8988T (cell line): ENCODE measurements around the gene IGIP.

Experiments used
- DNase-seq: peaks from one replicate; pipeline ENCODE4 v3.0.0; 2011

Gene IGIP

DNA sequence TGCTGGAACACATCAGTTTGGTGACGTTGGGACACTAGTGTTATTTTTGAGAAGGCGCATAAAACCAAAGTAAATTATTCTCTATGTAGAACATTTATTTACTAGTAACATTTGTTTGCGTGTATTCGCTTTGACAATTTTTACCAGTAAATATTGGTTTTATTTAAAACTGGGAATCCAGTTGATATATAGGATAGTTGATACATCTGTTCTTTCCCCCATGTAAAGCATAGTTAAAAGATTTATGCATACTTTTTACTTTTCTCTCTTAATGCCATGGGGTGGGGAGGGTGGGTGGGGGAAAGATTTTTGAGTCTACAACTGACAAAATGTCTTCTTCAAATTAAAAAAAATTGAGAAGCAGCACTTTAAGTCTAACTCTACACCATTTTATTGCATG is at the start of gene IGIP:
IGIP (plus strand) TSS at position 301 of the 400 bp plus-strand sequence. CDS start 2,540 bp downstream, outside the sequence.
- no peak for DNase-seq

DNA sequence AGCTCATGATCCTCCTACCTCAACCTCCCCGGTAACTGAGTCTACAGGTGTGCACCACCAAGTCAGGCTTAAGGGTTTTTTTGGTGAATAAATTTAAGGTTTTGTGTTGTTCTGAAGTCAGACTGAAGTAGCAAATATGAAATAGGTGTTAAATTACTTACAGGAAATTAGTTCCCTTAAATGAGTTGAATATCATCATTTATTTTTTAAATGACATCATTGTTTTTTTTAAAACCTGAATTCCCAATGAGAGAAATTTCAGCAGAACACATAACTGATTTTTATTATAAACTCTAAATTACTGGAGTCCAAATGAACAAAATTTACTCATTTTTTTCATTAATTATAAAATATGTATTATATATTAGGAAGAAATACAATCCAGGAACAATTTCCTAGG is 49.6 kb upstream of the IGIP start:
- no peak for DNase-seq

DNA sequence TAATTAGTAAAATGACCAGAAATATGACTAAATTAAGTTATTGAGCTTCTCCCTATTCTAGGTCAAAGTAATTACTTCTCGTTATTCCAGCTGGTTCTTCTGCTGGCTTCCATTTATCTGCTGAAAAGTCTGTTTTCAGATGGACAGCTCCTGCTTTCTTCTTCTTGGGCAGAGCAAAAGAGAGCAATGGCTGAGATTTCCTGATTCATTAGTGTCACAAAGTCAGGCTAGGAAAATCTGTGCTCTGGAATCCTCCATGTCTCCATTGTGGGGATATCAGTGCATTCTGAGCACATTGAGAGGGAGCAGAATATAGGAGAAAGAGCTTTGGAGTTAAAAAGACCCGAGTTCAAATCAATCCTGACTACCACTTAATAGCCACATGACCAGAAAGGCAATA is 48.9 kb upstream of the IGIP start:
- DNase-seq = no peak

- no peak for DNase-seq
Measured at GRCh38 chr5:140083120-140083519, 42.6 kb upstream of the IGIP start.

DNA sequence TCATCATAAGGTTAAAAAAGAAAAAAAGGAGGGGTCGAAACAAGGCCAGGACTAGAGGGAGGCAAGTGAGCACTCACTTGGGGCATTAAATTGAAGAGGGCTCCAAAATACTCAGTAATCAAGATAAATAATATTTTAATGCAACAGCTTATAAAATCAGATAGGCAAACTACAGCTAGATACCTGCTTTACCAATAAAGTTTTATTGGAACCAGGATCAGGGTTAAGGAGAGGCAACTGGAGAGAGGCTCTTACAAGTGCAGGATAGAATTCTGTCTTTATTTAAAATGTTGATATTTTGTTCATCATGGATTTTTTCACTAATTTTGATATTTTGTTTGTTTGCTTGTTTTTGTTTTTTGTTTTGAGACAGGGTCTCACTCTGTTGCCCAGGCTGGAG is 42.1 kb upstream of the IGIP start:
- DNase-seq = no peak

DNA sequence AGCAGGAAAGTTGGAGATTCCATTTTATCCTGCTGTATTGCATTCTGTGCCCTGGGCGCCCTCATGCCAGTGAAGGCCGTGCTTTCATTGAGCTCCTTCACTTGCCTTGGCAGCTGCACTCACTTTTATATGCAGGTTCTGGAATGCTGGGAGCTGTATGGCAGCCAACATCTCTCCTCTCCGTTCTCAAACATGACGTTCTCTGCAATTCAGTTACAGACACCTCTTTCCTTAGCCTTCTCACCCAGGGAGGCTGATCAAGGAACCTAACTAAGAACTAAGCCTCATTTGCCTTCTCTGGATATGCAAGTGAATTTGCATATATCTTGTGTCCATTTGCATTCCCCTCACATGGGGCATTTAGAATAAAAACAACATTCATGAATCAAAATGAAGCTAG is 41.2 kb upstream of the IGIP start:
- DNase-seq = no peak

DNA sequence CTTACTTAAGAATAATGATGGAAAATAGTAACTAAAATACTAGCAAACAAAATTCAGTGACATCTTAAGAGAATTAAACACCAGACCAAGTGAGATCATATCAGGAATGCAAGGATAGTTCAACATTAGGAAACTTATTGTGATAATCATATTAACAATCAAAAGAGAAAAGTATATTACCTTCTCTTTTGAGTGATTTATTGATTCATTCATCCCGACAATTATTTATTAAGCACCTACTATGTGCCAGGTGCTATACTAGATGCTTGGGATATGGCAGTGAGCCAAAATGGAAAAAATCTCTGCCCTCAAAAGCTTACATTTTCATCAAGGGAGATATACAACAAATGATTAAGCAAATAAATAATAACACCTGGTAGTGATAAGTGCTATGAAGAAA is 35.5 kb upstream of the IGIP start:
- no peak for DNase-seq

DNA sequence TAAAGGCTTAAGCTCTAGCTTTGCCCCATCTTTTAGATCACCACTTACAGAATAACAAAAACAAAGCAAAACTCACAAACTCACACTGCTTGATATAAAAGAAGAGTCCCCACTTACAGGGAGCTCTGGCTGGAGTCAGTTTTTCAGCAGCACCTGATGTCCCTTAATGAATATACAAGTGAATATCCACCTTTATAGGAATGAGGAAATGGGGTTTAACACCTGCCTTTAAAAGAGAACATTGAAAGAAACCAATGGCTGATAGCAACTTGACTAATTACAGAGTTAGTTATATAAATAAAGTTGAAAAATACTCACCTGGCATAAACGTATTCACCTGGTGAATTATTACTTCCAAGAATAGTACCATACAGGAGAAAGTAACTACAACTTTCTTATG is 32.6 kb upstream of the IGIP start:
- no peak for DNase-seq

- DNase-seq = no peak
Measured at GRCh38 chr5:140093866-140094265, 31.9 kb upstream of the IGIP start.

GRCh38 chr5:140094889-140095288 is 30.8 kb upstream of the IGIP start:
- DNase-seq = no peak

DNA sequence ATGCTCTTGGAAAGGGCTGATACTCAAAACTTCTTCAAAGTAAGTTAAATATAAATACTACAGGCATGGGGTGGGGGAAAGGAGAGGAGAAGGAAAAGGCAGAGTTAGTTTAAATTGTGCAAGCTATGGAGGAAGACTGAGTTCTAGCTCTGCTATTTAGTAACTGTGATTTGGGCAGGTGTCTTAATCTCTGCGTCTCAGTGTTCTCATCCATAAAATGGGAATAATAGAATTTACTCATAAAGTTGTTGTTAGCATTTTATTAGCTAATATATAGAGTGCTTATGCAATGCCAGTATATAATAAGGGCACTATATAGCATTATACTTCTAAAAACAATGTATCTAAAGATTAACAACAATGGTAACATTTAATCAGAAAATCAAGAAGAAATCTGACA is 24.6 kb upstream of the IGIP start:
- DNase-seq = no peak

- no peak for DNase-seq
Measured at GRCh38 chr5:140103154-140103553, 22.6 kb upstream of the IGIP start.

- no peak for DNase-seq
Measured at GRCh38 chr5:140104100-140104499, 21.6 kb upstream of the IGIP start.

DNA sequence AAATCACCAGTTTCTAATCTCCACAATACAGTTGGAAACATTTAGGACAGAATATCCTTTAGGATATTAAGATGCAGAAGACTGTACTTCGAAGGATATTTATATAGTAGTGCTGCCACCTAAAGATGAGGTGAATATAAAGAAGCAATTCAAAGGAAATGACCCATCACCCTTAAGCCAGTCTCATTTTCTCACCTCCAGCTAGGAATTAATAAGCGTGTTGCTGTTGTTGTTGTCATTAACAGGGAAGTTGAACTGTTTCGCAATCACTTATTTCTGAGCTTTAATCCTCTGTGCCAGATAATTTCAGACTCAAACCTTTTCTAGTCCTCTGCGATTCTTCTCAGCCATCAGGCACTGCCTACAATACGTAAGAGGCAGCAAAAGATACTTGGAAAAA is 19.6 kb upstream of the IGIP start:
- no peak for DNase-seq

GRCh38 chr5:140106805-140107311 is 18.9 kb upstream of the IGIP start:
- DNase-seq = no peak

DNA sequence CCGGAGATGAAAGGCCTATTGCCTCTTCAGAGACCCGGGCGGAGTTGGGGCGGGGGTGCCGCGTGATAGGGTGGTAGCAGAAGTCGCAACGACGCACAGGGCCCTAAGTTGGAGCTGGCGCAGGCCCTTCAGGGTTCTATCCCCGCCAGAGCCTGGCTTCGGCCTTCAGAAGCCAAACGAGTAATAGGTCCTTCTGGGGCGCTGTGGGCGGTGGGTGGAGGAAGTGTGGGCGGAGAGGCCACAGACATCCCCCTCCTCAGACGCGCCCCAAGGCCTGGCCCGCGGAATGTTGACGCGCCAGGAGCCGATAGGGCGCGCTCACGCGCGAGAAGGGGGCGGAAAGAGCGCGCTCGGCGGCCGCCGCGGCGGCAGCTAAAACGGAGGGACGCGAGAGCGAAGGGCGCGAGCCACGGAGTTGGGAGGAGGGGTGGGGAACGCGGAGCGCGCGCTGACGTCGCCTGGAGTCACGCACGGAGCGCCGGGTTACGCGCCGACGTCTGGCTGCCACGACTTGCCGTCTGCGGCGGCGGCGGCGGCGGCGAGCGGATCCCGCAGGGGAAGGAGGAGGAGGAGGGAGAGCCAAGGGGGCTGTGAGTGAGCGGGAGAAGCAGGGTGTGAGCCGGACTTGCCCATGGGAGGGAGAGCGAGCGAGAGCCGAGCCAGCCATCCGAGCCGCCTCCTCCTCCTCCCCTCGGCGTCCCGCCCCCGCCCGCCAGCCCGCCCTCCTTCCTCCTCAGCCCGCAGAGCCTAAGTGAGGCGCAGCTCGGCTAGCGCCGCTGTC is 18.2 kb upstream of the IGIP start:
- DNase-seq = peak; percentile 90

DNA sequence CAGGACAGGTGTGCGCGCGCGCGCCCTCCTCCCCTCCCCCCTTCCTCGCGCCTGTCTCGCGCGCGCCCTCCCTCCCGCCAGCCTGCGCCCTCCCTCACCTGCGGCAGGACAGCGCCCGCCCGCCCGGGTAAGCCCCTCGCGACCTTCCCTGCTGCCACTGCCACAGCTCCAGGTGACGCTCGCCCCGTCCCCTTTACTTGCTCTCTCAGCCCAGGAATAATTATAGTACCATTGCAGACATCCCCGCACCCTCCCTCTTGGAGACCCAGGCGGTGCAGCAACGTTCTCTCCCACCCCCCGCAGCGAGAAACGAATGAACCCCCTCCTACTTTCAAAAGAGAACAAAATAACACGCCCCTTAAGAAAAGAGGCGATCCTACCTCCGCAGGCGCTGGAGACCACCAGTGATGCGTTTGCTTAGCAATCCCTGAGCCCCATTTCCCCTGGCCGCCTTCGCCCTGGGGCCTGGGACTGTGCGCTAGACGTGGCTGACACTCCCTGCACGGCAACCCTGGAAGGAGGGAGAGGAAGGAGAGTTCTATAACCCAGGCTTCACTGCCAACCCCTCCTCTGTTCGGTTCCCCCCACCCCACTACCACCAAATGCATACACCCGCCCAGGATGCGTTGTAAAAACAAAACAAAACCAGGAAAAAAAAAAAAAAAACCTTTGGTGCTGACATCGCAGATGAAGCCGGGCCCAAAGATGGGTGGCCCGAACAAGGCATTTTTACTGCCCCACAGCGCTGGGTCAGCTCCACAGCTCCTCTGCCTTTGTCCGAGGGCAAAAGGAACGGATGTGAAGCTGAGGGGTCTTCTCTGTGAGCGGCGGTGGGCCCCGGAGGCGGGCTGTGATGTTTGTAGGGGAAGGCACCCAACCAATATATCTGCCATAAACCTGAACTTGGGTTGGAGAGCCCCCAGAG is 17.4 kb upstream of the IGIP start:
- no peak for DNase-seq

GRCh38 chr5:140109018-140109758 is 16.5 kb upstream of the IGIP start:
- DNase-seq = no peak

GRCh38 chr5:140109759-140110645 is 15.7 kb upstream of the IGIP start:
- no peak for DNase-seq

DNA sequence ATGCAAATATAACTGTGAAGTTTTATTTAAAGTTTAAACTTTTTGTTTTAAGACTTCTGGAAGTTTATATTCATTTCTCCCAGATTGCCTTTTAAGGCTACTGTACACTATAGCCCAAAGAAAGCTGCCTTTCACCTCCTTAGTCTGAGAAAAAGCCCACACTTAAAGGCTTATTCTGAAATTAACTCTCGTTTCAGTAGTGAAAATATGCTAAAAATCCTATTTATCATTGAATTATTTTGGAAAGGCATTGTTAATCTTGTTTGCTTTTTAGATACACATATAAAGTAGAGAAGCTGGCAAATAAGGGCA is 15.1 kb upstream of the IGIP start:
- no peak for DNase-seq

- DNase-seq = no peak
Measured at GRCh38 chr5:140111011-140111858, 14.5 kb upstream of the IGIP start.
